IPS-18c (cell line): ENCODE results near the gene STXBP6.
"Not testable (repeated sequence)": the region's sequence is repeated elsewhere in the genome, so short reads cannot be mapped to it uniquely, and the experiment has no call there.

ENCODE experiments used
- H3K4me3 ChIP-seq: 2 replicates; pipeline ENCODE4 v1.7.0; 2013; ENCODE audit warnings: low read depth, mild to moderate bottlenecking, low read length, moderate library complexity; ENCODE audit not compliant: insufficient read depth
- H3K9me3 ChIP-seq: one replicate; pipeline ENCODE4 v1.6.1; 2013; ENCODE audit warnings: mild to moderate bottlenecking, low read length, moderate library complexity; ENCODE audit not compliant: control insufficient read depth, insufficient read depth

STXBP6 gene

DNA sequence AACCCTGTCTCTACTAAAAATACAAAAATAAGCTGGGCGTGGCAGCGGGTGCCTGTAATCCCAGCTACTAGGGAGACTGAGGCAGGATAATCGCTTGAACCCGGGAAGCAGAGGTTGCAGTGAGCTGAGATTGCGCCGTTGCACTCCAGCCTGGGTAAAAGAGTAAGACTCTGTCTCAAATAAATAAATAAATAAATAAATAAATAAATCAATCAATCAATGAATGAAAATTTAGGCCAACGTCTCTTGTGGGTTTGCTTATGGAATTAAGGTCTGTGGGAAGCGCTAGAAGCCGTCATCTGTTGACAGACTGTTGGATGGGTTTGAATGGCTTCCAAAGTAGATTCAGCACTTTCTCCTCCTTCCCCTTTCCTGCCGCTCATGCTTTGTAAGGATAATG is 246.5 kb downstream of the STXBP6 start:
- not testable (repeated sequence) for H3K4me3 ChIP-seq

DNA sequence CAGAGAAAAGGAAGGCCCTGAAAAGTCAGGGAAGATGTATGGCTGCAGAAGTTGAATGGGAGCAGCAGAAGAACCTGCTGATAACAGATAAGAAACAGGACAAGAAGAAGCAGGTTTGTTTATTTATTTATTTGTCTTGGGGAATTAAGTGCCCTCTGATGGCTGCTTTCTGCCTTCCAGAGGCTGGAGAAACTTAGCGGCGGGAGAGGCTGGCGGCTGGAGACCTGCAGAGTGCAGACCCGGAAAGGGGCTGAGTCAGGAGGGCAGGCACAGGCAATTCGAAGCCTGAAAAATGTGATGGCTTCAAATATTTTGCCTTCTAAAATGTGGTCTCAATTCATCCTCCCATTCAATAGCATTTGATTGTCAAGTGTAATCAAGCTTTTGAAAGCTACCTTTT is 247.7 kb downstream of the STXBP6 start:
- H3K9me3 ChIP-seq: no peaks in the 10 kb centered on the region
- no peak overlapping the region for H3K4me3 ChIP-seq

More for the DNA sequence above, 246.5 kb downstream of the STXBP6 start:
- not testable (repeated sequence) for H3K9me3 ChIP-seq

DNA sequence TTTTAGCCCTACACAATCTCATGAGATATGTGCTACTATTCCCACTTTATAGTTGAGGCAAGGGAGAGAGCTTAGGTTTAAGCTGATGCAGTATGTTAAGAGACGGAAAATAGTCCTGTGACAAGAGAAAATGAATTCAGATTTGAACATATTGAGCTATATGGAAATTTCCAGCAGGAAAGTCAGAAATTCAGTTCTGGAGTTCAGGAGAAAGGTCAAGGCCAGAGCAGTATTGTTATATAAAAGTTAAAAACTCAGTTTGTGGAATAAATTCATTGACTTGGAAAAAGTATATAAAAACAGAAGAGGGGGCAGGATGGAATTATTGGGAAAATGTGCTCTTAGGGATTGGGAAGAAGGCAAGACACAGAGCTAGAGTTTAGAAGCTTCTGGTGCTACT is 248.9 kb downstream of the STXBP6 start:
- H3K9me3 ChIP-seq: no peaks in the 10 kb centered on the region
- no peak overlapping the region for H3K4me3 ChIP-seq

DNA sequence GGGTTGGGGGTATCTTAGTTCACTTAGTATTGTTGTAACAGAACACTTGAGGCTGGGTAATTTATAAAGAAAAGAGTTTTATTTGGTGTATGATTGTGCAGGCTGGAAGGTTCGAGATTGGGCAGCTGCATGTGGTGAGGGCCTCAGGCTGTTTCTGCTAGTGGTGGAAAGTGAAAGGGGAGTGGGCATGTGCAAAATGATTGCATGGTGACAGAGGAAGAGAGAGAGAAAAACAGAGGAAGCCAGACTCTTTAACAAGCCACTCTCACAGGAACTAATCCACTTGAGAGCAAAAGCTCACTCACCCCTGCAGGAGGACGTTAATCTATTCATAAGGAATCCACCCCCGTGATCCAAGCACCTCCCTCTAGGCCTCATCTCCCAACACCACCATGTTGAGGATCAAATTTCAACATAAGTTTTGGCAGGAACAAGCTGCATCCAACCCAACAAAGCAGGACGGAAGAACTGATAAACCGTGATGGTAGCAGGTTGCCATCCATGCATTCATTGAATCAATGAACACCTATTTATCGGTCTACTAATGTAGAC is 251.0 kb downstream of the STXBP6 start:
- H3K4me3 ChIP-seq: no peak overlapping the region
- no peaks in the 10 kb centered on the region for H3K9me3 ChIP-seq

DNA sequence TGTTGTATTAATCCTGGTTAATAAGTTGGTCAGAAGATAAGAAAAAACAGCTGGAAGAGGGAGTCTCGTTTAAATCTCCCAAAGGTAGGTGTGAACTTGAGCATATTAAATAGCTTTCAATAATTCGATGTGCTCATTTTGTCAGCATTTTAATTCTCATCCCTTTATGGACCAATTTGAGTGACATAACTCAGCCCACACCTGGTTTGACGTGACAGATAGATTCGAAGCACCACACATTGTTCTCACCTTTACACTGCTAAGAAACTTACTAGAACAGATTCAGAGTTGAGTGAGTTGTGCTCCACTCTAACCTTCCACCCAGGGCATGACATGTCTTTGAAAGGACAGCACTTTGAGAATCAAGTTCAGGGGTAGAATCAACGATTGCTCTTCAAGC is 254.5 kb downstream of the STXBP6 start:
- no peaks in the 10 kb centered on the region for H3K9me3 ChIP-seq
- H3K4me3 ChIP-seq: no peak overlapping the region

DNA sequence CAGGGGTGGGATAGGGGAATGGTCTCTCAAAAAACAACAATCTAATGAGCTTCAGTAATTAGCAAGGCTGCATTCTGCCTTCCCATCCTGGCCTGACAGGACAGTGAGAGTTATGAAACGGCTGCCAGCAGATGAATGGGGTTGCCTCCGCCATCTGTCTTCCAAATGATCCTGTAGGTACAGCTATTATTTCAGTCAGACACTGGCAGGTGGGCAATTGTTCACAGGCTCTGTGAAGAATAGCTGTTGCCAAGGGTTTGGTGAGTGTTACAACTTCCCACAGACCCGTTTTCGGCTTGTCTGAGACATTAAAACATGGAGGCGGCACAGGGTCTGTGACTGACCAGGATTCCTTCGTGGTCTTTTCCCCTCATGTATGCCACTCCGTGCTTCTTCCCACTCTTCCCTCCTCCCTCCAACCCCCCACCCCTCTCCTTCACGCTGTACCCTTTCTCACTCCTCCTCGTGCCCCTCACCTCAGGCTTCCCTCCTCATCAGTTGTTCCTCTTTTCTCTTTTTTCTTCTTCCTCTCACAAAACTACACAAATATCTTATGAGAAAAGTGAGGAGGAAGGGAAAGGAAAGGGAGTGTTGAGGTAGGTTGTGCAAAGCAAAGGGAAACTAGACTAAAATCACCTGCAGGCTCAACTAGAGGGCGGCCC is 255.2 kb downstream of the STXBP6 start:
- H3K4me3 ChIP-seq: no peak overlapping the region
- no peaks in the 10 kb centered on the region for H3K9me3 ChIP-seq

DNA sequence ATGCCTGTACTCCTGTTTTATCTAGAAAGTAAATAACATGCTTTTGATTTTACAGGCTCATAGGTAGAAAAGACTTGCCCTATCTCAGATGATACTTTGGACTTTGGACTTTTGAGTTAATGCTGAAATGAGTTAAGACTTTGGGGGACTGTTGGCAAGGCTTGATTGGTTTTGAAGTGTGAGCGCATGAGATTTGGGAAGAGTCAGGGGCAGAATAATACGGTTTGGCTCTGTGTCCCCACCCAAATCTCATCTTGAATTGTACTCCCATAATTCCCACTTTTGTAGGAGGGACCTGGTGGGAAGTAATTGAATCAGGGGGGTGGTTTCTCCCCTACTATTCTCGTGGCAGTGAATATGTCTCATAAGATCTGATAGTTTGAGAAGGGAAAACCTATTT is 259.8 kb downstream of the STXBP6 start:
- H3K9me3 ChIP-seq: no peaks in the 10 kb centered on the region

DNA sequence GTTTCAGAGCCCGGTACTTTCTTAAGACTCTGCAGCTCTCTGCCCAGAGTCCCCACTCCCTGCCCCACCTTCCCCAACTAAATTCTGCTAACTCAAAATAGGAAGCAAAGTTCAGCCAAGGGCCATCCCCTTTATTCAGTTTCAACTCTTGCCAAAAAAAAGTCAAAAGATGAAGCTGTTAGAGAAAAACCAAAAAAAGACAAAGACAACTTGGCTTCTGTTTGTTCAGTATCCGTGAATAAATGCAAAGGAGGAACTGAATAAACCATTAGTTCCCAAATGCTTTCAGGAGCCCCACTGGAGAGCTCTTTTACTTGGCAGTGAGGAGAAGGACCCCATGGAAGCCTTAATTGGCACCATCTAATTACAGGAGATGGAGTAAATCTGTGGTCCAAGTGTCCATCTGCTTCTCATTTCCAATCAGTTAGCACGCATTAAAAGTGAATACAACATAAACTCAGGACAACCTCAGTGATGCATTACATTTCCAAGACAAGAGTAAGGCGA is 260.5 kb downstream of the STXBP6 start:
- no peaks in the 10 kb centered on the region for H3K9me3 ChIP-seq
- no peak overlapping the region for H3K4me3 ChIP-seq

More for the DNA sequence above, 259.8 kb downstream of the STXBP6 start:
- H3K4me3 ChIP-seq: no peak overlapping the region

DNA sequence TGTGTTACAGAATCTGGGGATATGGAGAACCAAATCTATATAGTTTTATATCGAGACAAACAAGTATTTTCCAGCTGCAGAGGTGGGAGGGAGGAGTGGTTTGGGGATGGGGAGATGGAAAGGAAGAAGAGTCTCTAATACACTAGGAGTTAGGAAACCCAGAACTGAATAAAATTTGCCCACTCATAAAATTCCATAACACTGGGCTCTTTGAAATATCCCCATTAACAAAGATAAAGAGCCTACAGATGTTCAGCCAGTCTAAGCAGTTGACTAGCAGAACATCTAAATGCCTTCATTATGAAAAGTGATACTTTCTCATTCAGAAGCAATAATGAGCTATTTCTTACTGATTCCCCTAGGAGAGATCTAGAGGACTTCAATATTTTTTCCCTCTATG is 264.2 kb downstream of the STXBP6 start:
- Histone ChIP-seq H3K4me3 (no peak overlapping the region), H3K9me3 (no peaks in the 10 kb centered on the region)

DNA sequence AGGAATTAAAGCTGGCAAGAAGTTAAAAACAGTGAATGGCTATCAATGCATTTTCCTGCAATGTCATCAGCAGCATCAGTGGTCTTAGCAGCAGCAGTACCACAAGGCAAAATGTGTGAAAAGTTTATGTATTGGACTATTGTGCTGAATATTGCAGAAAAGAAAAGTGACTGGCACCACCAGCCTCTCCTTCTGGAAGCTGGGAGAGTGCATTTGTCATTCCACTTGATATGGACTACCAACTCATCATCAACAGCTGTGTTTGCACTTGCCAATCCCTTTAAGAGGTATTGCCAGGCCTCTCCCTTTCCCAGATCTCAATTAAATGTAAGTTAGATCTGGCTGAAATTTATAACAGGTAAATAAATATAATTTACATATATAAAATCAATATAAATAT is 265.0 kb downstream of the STXBP6 start:
- H3K4me3 ChIP-seq: no peak overlapping the region
- no peaks in the 10 kb centered on the region for H3K9me3 ChIP-seq

DNA sequence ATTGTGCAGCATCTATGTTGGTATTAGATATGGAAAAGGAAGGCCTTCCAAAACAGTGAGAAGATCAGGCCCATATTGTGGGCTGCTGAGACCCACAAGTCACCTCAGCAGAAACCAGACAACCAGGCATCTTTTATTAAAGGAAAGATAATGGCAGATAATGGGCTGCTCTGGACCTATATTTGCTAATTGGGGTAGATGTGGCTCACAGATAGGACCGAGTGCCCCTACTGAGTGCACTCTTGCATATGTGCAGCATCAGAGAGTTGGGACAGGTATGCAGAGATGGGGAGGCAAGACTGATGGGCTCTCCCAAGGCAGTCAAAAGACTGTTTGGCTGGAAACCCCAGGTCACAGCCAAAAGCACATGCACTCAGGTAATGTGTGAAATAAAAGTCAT is 266.2 kb downstream of the STXBP6 start:
- Histone ChIP-seq H3K9me3 (no peaks in the 10 kb centered on the region), H3K4me3 (no peak overlapping the region)

DNA sequence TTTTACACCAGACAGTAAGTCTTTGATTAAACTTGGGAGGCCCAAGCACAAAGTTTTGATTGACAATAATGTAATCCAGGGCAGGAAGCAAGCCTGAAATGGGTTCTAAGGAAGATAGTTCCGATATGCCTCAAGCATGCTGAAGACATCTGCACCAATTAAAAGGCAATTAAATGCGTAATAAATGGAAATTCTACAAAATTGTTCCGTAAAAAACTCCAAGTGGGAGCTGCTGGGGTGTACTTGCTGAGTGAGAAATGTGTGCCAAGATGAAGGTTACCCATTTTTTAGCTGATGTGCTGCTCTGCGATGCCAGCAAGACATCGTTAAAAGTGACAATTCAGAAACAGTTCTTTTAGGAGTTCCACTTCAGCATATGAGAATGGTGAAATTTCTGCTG is 269.7 kb downstream of the STXBP6 start:
- no peaks in the 10 kb centered on the region for H3K9me3 ChIP-seq
- no peak overlapping the region for H3K4me3 ChIP-seq

DNA sequence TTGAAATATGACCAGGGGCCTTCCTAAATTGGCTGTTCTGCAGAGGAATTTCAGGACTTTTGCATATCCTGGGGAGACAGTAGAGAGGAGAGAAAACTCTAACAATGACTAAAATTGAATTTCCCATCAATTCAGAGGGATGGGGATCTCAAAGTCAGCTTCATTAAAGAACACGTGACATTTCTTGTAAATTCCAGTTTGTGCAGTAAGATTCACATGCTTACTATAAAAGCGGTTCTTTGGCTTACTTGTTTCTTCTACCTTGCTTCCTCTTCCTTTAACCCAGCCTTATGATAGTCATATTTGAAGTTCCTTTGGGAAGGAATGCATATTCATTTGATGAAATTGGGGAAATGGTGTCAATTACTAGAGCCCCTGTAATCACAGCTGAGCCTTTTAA is 272.3 kb downstream of the STXBP6 start:
- H3K9me3 ChIP-seq: no peaks in the 10 kb centered on the region
- H3K4me3 ChIP-seq: no peak overlapping the region

DNA sequence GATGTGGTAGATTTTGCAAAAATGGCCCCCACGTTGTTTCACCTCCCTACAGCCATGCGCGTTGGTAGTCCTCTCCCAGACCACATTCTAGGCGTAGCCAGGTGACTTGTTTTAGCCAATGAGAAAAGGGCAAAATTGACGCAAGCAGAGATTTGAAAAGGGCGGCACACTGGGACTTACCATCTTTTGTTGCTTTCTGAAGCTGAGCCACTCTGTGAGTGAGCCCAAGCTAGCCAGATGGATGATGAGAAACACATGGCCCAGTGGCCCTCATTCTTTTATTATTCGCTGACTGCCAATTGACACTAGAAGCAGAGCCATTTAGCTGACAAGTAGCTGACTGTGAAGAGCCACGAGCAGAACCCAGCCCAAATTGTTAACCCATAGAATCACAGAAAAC is 274.0 kb downstream of the STXBP6 start:
- Histone ChIP-seq H3K4me3 (no peak overlapping the region), H3K9me3 (no peaks in the 10 kb centered on the region)

DNA sequence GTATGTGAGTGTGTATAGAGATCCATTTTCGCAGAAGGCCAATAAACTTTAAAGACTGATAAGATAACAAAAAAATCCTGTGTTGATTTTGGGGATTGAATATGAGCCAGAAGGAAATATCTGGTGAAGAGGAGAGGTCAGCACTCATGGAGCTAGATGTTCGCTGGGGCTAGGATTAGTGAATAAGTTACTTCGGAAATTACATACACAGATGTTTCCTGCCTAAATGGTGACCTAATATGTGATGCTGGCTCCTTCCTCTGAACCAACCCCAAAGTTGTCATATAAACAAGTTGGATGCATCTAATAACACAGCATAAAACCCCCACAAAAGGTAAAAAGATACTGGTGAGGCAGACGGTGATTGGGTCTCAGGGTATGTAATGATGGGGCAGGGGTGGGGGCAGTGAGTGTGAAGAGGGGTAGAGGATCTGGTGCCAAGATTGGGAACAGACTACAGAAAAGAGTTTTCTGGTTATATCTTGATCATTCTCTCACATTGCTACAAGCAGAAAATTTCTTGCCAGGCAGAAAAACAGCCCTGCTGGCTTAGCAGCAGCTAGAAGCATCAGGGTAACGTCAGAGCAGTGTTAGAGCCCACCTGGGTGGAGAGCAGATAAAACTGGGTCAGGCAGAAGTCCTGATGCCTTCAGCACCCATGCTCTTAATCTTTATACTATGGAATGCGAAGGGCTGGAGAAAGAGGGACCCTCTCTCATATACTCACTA is 275.6 kb downstream of the STXBP6 start:
- no peaks in the 10 kb centered on the region for H3K9me3 ChIP-seq
- H3K4me3 ChIP-seq: no peak overlapping the region

DNA sequence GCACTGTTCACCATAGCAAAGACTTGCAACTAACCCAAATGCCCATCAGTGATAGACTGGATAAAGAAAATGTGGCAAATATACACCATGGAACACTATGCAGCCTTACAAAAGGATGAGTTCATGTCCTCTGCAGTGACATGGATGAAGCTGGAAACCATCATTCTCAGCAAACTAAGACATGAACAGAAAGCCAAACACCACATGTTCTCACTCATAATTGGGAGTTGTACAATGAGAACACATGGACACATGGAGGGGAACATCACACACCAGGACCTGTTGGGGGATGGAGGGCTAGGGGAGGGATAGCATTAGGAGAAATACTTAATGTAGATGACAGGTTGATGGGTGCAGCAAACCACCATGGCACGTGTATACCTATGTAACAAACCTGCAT is 276.4 kb downstream of the STXBP6 start:
- H3K4me3 ChIP-seq, H3K9me3 ChIP-seq: not testable (repeated sequence)

DNA sequence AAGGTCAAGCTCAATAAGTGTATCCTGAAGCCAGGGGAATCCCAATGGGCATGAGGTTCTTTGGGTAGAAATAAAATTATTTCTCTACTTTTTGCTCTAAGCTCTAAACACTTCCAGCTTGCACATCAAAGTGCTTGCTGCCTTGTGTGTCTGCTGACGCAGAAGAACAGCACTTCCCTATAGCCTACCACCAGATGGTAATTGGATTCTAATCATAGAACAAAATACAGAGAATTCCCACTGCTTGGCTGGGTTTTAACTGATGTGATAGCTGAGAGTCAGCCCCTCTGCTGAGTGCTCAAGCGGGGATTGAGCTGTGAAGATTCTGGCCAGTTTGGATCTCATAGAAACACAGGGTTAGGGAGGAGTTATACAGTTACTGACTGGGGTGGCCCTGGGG is 283.5 kb downstream of the STXBP6 start:
- H3K9me3 ChIP-seq: no peaks in the 10 kb centered on the region
- H3K4me3 ChIP-seq: no peak overlapping the region

DNA sequence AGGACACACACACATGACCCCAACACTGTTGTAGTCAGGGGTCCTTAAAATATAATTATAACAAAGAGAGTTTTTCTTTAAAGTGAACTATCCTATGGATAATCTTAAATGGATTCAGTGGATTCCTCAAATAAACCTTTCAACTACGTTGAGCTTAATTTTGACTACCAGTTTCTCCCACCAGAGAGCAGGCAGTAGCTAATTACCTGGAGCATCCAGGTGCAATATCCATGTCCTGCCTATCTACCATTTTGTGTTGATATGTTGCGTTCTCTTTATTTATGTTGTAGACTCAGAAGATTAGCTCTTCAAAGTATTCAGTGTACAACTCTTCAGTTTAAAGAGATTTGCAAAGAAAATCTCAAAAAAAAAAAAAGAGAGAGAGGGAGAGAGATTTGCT is 288.8 kb downstream of the STXBP6 start:
- Histone ChIP-seq H3K9me3 (no peaks in the 10 kb centered on the region), H3K4me3 (no peak overlapping the region)
